HepG2 (cell line): ENCODE results near the gene GAS2L2. TPM values are rescaled to one million over a fixed set of nuclear protein-coding genes. Genes with fewer than 3 reads are reported as not detected.
A peak's percentile ranks its signal among the peaks of the same experiment; 100 is the strongest.

Source experiments
- ARNT ChIP-seq: fragments of 450-650 bp; IDR thresholded peaks from 2 replicates; pipeline ENCODE4 v1.6.1; 2017
- ERF ChIP-seq: IDR thresholded peaks from 2 replicates; pipeline ENCODE4 v1.6.1; 2018; ENCODE audit warnings: missing biosample characterization, missing genetic modification reagents
- ETV5 ChIP-seq: IDR thresholded peaks from 2 replicates; pipeline ENCODE4 v1.6.1; 2018; ENCODE audit warnings: missing biosample characterization, missing genetic modification reagents, inconsistent platforms, borderline replicate concordance
- GATAD2A ChIP-seq: IDR thresholded peaks from 2 replicates; pipeline ENCODE4 v1.6.1; 2016
- HOMEZ ChIP-seq: IDR thresholded peaks from 2 replicates; pipeline ENCODE4 v1.6.1; 2016; ENCODE audit warnings: low read depth
- HOXA9 ChIP-seq: sonication (generic); formaldehyde crosslinking; IDR thresholded peaks from 2 replicates; pipeline ENCODE4 v1.8.1; 2022; ENCODE audit warnings: missing genetic modification reagents, mild to moderate bottlenecking, moderate library complexity, borderline replicate concordance
- JARID2 ChIP-seq: sonication (generic); formaldehyde crosslinking; IDR thresholded peaks from 2 replicates; pipeline ENCODE4 v1.8.1; 2023; ENCODE audit warnings: missing genetic modification reagents, inconsistent platforms; ENCODE audit not compliant: insufficient replicate concordance
- MBNL3 ChIP-seq: fragments of 250-450 bp; sonication (Bioruptor Pico); conservative IDR thresholded peaks from 2 replicates; pipeline ENCODE4 v1.8.0; 2022; ENCODE audit warnings: mild to moderate bottlenecking, inconsistent platforms
- MLLT10 ChIP-seq: sonication (generic); formaldehyde crosslinking; IDR thresholded peaks from 2 replicates; pipeline ENCODE4 v1.4.0; 2020; ENCODE audit warnings: missing genetic modification reagents
- MXD3 ChIP-seq: IDR thresholded peaks from 2 replicates; pipeline ENCODE4 v1.6.1; 2016; ENCODE audit warnings: mild to moderate bottlenecking, missing biosample characterization, missing genetic modification reagents
- PHF8 ChIP-seq: sonication (generic); formaldehyde crosslinking; IDR thresholded peaks from 2 replicates; pipeline ENCODE4 v1.5.0; 2020; ENCODE audit warnings: missing genetic modification reagents
- RARA ChIP-seq: IDR thresholded peaks from 2 replicates; pipeline ENCODE4 v1.6.1; 2016; ENCODE audit warnings: missing genetic modification reagents, missing compliant biosample characterization
- RBM39 ChIP-seq: fragments of 200-400 bp; formaldehyde crosslinking; IDR thresholded peaks from one replicate; pipeline ENCODE4 v1.6.1; 2018; ENCODE audit warnings: antibody characterized with exemption, mild to moderate bottlenecking, low read depth, low read length; ENCODE audit not compliant: poor library complexity, severe bottlenecking
- XBP1 ChIP-seq: sonication (generic); formaldehyde crosslinking; IDR thresholded peaks from 2 replicates; pipeline ENCODE4 v1.5.0; 2020; ENCODE audit warnings: missing genetic modification reagents
- ZNF275 ChIP-seq: sonication (generic); formaldehyde crosslinking; IDR thresholded peaks from 2 replicates; pipeline ENCODE4 v1.8.0; 2022; ENCODE audit warnings: missing genetic modification reagents, mild to moderate bottlenecking, inconsistent platforms, borderline replicate concordance
- ZNF367 ChIP-seq: sonication (generic); formaldehyde crosslinking; IDR thresholded peaks from 2 replicates; pipeline ENCODE4 v1.4.0; 2020; ENCODE audit warnings: missing genetic modification reagents, borderline replicate concordance
- ZNF407 ChIP-seq: sonication (generic); formaldehyde crosslinking; IDR thresholded peaks from one replicate; pipeline ENCODE4 v1.5.1; 2020; ENCODE audit warnings: mild to moderate bottlenecking, missing genetic modification reagents; ENCODE audit errors: not compliant biosample characterization
- ZNF564 ChIP-seq: sonication (generic); formaldehyde crosslinking; IDR thresholded peaks from 2 replicates; pipeline ENCODE4 v1.8.1; 2023; ENCODE audit warnings: mild to moderate bottlenecking, missing genetic modification reagents
- polyA plus RNA-seq, 8 experiments: library from polyadenylated mRNA; depleted of rRNA in 3 of 8; stranded (reverse) in 7 of 8; unstranded in 1 of 8; fragments of >200 nt; fragmentation: Illumina TruSeq in 4 of 8; extraction: Trizol in 4 of 8; gene quantifications; 2 replicates each; pipeline versions ENCODE4 v1.2.1 to v1.2.3, GENCODE V29; 2011 to 2016; ENCODE audit warnings: low read depth in 4 of 8, missing spikeins in 1 of 8, mixed read lengths in 1 of 8; ENCODE audit not compliant: insufficient read depth in 1 of 8
- total RNA-seq, 5 experiments: library from RNA; depleted of rRNA; stranded (reverse); fragments of >200 nt; fragmentation: Illumina TruSeq; extraction: Trizol; gene quantifications; 2 replicates each; pipeline ENCODE4 v1.2.3, GENCODE V29; 2016; ENCODE audit warnings: low read depth in 1 of 5

The GAS2L2 gene
- total and polyA plus RNA-seq, 2 of the 13 experiments (the other 11 are each of a cell fraction or from before 2014, with no cell fraction given): not detected

- TF ChIP-seq HOXA9 (CRISPR knock-in tag): no peak
- TF ChIP-seq MXD3 (CRISPR knock-in tag): peak; percentile 93
- no peak for TF ChIP-seq MBNL3
- 0 out of 2 replicates have a peak, but pooled peaks have one; percentile 44 for TF ChIP-seq ZNF275 (CRISPR knock-in tag)
- TF ChIP-seq RARA (CRISPR knock-in tag): peak; percentile 10; the same call in 1 of the 2 replicates
- TF ChIP-seq ZNF564 (CRISPR knock-in tag): peak; percentile 72; the same call in 1 of the 2 replicates
- TF ChIP-seq MLLT10 (CRISPR knock-in tag): no peak
- no peak for TF ChIP-seq XBP1 (CRISPR knock-in tag)
- TF ChIP-seq JARID2: no peak
- peak; percentile 65; the same call in 1 of the 2 replicates for TF ChIP-seq HOMEZ (CRISPR knock-in tag)
- peak; percentile 84 for TF ChIP-seq ERF (CRISPR knock-in tag)
- TF ChIP-seq GATAD2A: no peak
- no peak for TF ChIP-seq ARNT
- TF ChIP-seq ETV5 (CRISPR knock-in tag): peak; percentile 58
- TF ChIP-seq ZNF367 (CRISPR knock-in tag): peak; percentile 42; the same call in 1 of the 2 replicates
- TF ChIP-seq ZNF407 (CRISPR knock-in tag): no peak
- TF ChIP-seq PHF8 (CRISPR knock-in tag): 0 out of 2 replicates have a peak, but pooled peaks have one; percentile 50
- peak; percentile 76 for TF ChIP-seq RBM39
Observed at GRCh38 chr17:35764123-35764991, 11.3 kb upstream of the GAS2L2 start (continued).
